HG02973 (cell line): Measurements from ENCODE around the gene FAM222B.
"Not testable (repeated sequence)": the region's sequence is repeated elsewhere in the genome, so short reads cannot be mapped to it uniquely, and the experiment has no call there.

Source experiments
- ATAC-seq: cut with Tn5 transposase; IDR thresholded peaks from one replicate; pipeline ENCODE4 v1.9.1; 2021; ENCODE audit warnings: moderate library complexity; ENCODE audit not compliant: unreplicated experiment

Gene FAM222B

GRCh38 chr17:28843816-28844148, 1.2 kb upstream of the FAM222B start:
- ATAC-seq, result no peak

GRCh38 chr17:28841901-28842281, 699 bp downstream of the FAM222B start:
- ATAC-seq, result peak; percentile 21

- no peak for ATAC-seq
Measured at GRCh38 chr17:28839221-28839620, 3.4 kb downstream of the FAM222B start.

- ATAC-seq, result not testable (repeated sequence)
Measured at GRCh38 chr17:28836541-28836940, 6.0 kb downstream of the FAM222B start.

- no peak for ATAC-seq
Measured at GRCh38 chr17:28834420-28834819, 8.2 kb downstream of the FAM222B start.

GRCh38 chr17:28828294-28829040, 14.1 kb downstream of the FAM222B start:
- ATAC-seq, result no peak

GRCh38 chr17:28827672-28828071, 14.9 kb downstream of the FAM222B start:
- ATAC-seq, result no peak

GRCh38 chr17:28819582-28819981, 23.0 kb downstream of the FAM222B start:
- ATAC-seq, result no peak

- no peak for ATAC-seq
Measured at GRCh38 chr17:28818819-28819221, 23.8 kb downstream of the FAM222B start.

- ATAC-seq, result no peak
Measured at GRCh38 chr17:28816540-28816939, 26.1 kb downstream of the FAM222B start.

GRCh38 chr17:28812748-28813377, 29.7 kb downstream of the FAM222B start:
- ATAC-seq, result no peak

GRCh38 chr17:28812091-28812747, 30.4 kb downstream of the FAM222B start:
- peak; percentile 95 for ATAC-seq

GRCh38 chr17:28811651-28812090, 30.9 kb downstream of the FAM222B start:
- ATAC-seq, result no peak

GRCh38 chr17:28810437-28810836, 32.2 kb downstream of the FAM222B start:
- no peak for ATAC-seq

- ATAC-seq, result no peak
Measured at GRCh38 chr17:28807925-28808634, 34.5 kb downstream of the FAM222B start.

- ATAC-seq, result no peak
Measured at GRCh38 chr17:28796062-28796461, 46.5 kb downstream of the FAM222B start.

GRCh38 chr17:28794846-28795441, 47.6 kb downstream of the FAM222B start:
- not testable (repeated sequence) for ATAC-seq

- no peak for ATAC-seq
Measured at GRCh38 chr17:28792877-28793661, 49.5 kb downstream of the FAM222B start.

GRCh38 chr17:28788100-28788499, 54.5 kb downstream of the FAM222B start:
- no peak for ATAC-seq

- no peak for ATAC-seq
Measured at GRCh38 chr17:28783161-28783560, 59.4 kb downstream of the FAM222B start.
